GM12865 (cell line): ENCODE data around the gene KRT9.

Experiments used
- DNase-seq: peaks from one replicate; pipeline ENCODE4 v3.0.0; 2010; ENCODE audit warnings: low read depth
- H3K4me3 ChIP-seq: 2 replicates; pipeline ENCODE4 v1.5.1; 2011; ENCODE audit warnings: mild to moderate bottlenecking, low read depth, low read length, control low read depth
- TF ChIP-seq, protein P1 (sequence below): IDR thresholded peaks from 2 replicates; pipeline ENCODE4 v1.5.1; 2011; ENCODE audit warnings: low read length, control low read depth, low read depth, inconsistent platforms; ENCODE audit not compliant: insufficient read depth; ENCODE audit errors: missing control alignments

Gene KRT9

DNA sequence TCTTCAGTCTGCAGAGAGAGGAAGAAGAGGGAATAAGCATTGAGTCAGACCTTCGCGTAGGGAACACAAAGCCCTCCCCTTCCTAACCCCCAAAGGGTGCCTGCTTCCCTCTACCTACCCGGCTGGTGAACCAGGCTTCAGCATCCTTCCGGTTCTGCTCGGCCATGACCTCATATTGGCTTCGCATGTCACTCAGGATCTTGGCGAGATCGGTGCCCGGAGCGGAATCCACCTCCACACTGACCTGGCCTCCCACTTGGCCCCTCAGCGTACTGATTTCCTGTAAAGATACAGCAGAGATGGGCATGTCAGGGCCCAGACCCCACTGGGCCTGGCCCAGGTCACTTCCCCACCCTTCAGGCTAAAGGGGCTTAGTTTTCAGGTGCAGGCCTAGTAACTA, 47.6 kb downstream of the KRT9 start:
- TF ChIP-seq, protein P1, sequence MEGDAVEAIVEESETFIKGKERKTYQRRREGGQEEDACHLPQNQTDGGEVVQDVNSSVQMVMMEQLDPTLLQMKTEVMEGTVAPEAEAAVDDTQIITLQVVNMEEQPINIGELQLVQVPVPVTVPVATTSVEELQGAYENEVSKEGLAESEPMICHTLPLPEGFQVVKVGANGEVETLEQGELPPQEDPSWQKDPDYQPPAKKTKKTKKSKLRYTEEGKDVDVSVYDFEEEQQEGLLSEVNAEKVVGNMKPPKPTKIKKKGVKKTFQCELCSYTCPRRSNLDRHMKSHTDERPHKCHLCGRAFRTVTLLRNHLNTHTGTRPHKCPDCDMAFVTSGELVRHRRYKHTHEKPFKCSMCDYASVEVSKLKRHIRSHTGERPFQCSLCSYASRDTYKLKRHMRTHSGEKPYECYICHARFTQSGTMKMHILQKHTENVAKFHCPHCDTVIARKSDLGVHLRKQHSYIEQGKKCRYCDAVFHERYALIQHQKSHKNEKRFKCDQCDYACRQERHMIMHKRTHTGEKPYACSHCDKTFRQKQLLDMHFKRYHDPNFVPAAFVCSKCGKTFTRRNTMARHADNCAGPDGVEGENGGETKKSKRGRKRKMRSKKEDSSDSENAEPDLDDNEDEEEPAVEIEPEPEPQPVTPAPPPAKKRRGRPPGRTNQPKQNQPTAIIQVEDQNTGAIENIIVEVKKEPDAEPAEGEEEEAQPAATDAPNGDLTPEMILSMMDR, result no peak
- no peak overlapping the region for H3K4me3 ChIP-seq
- DNase-seq, result no peak

DNA sequence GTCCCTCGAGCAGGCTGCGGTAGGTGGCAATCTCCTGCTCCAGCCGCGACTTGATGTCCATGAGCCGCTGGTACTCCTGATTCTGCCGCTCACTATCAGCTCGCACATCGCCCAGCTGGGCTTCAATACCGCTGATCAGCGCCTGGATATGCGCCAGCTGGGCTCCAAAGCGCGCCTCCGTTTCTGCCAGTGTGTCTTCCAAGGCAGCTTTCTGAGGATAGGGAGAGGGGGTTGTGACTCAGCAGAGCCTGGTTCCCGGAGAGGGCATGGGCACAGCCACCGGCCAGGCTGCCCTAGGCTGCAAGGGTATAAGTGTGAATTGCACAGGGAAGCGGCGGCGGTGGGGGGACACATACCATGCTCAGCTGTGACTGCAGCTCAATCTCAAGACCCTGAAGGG, 48.1 kb downstream of the KRT9 start:
- no peak for DNase-seq
- no peak overlapping the region for H3K4me3 ChIP-seq
- TF ChIP-seq, protein P1, result no peak

DNA sequence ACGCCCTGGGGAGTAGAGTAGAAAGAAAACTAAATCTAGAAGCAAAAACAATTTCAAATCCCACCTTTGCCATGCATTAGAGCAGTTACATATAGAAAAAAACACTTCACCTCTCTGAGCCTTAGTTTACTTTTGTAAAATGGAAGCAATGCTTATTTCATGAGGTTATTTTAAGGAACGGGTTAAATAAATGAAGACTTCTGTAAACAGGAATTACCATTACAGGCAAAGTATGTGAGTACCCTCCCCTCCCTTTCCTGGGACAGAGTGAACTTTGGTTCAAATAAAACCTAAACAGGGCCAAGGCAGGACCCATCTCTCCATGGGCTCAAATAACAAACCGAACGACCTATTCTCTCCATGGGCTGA, 48.6 kb downstream of the KRT9 start:
- no peak for DNase-seq
- H3K4me3 ChIP-seq, result no peak overlapping the region
- TF ChIP-seq, protein P1, result no peak

DNA sequence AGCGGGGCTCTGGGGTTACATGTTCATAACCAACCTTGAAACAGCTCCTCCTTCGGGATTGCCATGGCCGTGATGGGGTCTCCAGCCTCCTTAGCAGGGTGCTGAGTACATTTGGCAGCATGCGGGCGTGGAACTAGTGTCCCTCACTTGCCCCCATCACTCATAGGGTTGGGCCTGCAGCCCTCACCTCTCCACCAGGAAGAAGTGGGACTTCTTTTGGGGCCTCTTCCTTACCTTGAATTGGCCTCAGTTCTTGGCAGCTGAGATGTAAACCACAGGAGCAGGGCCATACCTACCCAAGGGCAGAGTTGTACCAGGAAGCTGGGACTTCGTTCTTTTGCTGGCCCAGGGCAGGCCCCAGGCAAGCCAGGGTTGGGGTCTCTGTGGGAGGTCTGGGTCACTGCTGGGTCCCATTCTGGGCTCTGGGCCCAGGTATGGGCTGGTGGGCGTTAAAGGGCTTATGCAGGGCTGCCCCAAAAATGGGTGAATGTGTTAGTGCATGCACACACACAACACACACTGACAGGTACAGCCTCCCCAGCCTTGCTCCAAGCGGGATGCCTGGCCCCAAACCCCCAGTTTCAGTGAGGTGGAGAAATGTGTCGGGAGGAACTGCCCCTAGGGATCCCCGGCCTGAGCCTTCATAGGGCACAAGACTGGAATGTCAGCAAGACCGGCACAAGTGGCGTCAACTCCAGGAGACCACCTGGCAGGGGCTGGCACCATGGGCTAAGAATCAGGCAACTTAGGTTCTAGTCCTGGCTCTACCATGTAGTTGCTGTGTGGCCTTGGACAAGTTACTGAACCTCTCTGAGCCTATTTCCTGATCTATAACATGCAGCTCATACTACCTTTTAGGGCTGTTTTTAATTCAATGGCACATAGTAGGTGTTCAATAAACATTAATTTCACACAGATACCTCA, 49.3 kb downstream of the KRT9 start:
- TF ChIP-seq, protein P1, result no peak
- no peak overlapping the region for H3K4me3 ChIP-seq
- DNase-seq, result no peak

DNA sequence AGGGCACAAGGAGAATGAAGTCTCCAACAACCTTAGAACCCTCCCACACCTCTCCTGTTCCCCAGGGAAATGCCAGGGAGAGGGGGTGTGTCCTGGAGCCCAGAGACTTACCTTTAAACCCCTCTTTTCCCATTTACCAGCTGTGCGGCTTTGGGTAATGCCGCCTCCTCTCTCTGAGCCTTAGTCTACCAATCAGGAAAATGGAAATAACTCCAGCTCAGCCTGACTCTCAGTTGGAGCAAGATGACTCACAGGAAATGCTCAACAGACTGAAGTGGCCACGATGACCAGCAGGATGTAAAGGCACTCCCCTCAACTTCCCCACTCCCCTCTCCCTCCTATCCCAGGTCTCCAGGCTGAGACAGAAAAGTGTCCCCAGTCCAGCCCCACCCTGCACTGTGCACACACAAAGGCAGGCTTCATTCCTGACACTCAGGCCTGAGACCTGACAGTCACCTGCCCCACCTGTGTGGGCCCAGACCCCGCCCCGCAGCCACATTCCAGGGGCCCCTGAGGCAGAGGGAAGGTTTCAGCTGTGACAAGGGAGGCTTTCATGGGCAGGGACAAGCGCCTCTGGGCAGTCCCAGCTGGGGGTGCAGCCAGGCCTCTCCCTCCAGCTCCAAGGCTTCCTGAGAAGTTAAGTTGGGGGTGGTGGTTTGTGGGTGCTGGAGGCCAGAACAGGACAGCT, 50.1 kb downstream of the KRT9 start:
- no peak overlapping the region for H3K4me3 ChIP-seq
- no peak for DNase-seq
- TF ChIP-seq, protein P1, result no peak

DNA sequence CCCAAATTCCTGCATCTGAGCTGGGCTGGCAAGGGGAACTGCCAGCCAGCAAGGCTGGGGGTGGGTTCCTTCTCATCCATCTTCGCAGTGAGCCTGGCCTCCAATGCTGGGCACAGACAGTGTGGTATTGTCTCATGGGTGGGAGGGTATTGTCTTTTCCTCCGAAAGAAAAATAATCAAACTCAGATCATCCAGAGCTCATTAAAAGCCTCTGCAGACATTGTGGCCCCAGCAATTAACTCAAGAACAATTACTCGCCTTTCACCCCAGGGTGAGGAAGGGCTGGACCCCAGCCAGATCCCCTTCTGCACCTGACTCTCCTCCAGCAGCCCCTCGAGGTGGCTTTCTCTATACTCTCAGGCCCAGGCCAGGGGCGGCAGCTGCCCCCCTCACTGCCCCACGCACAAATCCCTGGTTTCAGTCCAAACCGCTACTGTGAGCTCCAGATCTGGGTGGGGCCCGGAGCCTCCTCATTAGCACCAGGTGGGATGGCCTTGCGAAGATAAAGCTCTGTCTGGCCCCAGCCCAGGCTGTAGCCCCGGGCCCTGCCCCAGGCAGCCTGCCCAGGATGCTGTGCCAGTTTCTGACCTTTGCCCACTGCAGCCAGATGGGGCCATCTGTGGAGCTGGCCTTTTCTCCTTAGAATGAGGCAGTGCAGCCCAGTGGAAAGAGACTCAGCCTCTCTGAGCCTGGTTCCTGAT, 50.9 kb downstream of the KRT9 start:
- TF ChIP-seq, protein P1, result no peak

More for the DNA sequence above, 50.9 kb downstream of the KRT9 start:
- H3K4me3 ChIP-seq, result no peak overlapping the region
- no peak for DNase-seq
